GM21528 (cell line): ENCODE measurements around the gene TBL1XR1.
A peak's percentile ranks its signal among the peaks of the same experiment; 100 is the strongest.

ENCODE experiments used
- ATAC-seq: cut with Tn5 transposase; IDR thresholded peaks from one replicate; pipeline ENCODE4 v1.9.1; 2021; ENCODE audit warnings: mild to moderate bottlenecking, moderate library complexity; ENCODE audit not compliant: unreplicated experiment, low FRiP score

The TBL1XR1 gene

GRCh38 chr3:177119829-177120228 is 77.5 kb downstream of the TBL1XR1 start:
- ATAC-seq: no peak

DNA sequence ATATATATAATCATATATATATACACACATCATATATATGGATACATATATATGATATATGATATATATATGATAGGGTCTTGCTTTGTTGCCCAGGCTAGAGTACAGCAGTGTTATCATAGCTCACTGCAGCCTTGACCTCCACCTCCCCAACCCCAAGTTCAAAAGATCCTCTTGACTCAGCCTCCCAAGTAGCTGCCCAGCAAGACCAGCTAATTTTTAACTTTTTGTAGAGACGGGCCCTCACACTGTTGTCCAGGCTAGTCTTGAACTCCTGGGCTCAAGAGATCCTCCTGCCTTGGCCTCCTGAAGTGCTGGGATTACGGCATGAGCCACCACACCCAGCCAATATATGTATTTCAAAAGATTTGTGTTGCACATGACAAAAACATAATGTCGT is 83.0 kb downstream of the TBL1XR1 start:
- ATAC-seq: no peak

DNA sequence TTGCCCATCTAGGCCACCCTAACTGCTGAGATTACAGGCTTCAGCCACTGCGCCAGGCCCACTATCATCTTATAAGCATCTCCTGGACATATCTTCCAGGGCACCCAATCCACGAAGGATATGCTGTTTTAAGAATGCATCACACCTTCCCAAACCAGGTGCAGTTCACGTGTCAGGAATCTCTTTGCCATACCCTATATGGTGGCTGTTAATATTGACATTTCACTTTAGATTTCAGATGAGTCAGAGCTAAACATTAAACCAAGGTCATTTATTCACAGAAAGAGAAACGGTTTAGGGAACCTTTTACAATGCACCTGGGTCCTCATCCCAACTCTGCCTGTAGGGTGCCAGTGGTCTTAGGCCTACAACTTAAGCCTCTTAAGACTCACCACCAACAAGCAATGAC is 85.7 kb downstream of the TBL1XR1 start:
- no peak for ATAC-seq

DNA sequence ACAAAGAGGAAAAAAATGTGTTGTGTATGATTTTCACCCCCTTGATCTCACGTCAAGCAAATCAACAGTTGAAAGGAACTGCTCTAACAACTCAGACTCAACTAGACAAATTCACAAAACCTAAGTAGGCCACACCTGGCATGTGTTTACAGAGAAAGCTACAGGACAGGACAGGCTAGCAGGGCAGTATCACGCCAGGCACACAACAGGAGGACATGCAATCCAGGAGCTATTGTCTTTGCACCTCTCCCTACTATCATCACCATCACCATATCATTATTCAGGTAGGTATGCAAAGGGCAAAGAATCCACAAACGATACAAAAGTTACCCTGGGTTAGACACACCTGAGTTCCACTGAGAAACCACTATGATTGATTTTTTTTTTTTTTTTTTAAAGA is 86.4 kb downstream of the TBL1XR1 start:
- no peak for ATAC-seq

- ATAC-seq: no peak
These were observed 86.9 kb downstream of the TBL1XR1 start for GRCh38 chr3:177110386-177110785.

GRCh38 chr3:177109688-177110330 is 87.5 kb downstream of the TBL1XR1 start:
- ATAC-seq: no peak

DNA sequence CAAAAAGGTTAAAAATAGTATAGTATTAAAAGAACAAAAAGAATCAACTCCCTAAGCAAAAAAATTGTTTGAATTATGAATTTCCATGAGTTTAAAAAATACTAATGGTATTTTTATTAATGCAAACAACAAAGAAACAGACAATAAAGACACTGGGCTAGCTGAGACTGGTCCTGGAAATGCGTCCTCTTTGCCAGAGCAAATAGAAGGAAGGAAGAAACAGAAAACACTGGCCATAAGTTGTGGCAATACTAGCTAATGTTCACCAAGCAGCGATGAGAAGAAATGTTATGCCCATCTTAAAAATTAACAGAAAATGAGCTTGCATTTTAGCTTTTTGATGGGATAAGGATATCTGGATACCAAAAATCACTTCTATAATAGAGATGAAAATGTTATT is 88.6 kb downstream of the TBL1XR1 start:
- no peak for ATAC-seq

DNA sequence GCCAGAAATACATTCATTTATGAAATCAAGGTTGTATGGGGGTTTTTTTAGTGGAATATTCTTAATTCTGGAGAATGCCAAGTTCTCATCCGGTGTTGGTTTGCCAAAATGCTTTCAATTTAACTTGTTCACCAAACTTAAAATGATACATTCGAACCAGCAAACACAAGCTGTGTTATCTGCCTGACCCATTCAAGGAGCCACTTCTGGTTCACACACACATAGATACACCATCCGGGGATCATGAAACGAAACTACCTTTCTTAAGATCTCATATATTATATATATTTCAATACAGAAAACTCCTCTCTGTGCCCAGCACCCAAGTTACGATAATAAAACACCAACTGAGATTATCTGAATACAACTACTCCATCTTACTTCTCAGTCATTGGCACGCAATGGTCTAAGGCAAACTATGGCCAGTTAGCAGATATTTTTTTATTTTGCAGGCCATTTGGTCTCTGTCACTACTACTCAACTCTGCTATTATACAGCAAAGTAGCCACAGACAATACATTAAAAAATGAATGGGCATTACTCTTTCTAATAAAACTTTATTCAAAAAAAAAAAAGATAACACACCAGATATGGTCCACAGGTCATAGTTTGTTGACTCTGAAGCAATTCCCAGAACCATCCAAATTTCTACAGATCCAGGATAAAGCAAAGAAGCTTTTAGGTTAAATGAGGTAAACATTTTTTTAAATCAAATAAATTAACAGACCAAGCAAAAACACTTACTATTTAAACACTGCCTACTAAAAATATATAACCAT is 89.6 kb downstream of the TBL1XR1 start:
- ATAC-seq: no peak

DNA sequence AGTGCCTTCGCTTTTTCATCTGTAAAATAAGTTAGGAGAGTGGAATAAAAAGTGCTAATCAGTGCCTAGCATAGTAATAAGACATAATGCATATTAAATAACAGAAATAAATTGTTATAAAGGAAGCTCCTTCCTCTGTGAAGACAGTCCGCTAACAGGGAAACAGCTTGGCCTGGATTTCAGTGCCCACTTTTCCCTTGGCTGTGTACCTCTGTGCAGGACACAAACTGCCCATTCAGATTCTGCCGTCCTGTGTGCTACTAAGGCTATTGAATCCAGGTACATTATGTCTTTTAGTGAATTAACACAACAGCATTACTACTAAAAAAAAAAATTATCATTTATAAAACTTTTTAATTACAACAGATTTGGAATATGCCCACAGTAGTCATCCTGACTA is 90.7 kb downstream of the TBL1XR1 start:
- no peak for ATAC-seq

- peak; percentile 75 for ATAC-seq
These were observed 91.1 kb downstream of the TBL1XR1 start for GRCh38 chr3:177106184-177106583.

DNA sequence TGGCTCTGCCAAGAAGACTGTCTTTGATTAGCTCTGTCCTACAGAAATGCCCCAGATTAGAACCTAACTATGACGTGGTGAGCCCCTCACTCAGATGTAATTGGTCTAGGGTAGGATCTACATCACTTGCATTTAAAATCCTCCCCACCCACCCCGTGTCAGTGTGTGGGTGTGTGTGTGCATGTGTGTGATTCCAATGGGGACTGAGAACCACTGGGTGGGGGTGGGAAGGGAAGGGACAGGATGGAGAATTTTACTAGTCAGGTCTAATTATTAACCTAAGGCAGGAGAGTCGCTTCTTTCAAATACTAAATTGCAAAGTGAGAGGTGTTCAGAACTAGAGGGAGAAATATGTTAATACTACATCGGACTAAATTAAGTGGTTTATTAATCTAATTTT is 91.7 kb downstream of the TBL1XR1 start:
- ATAC-seq: no peak

DNA sequence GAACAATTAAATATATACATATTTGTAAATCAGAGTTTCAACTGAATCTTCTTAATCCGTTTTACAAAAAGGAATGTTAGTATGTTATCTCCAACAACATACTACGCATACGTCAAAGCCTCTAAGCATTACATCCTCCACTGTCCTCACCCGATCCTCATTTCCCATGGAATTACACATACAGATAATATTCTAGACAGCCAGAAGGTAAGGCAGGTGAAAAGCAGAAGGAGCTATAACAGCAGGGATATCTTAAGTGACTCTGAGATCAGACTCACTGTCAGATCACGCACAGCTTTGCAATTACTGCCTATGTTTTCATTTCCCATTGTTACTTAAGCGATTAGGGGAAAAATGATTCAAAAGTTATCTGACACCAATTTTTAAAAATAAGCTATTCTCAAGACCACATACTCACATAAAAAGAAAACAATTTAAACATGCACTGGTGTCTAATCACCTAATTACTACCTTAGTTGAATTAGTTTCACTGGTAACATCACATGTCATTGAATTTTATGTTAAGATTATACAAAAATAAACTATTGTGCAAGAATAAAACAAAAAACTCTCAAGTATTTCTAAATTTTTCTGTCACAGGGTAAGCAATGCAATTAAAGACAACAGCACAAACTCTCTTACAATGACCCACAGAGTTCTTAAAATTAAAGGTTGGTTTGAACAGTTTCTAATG is 92.8 kb downstream of the TBL1XR1 start:
- ATAC-seq: no peak

DNA sequence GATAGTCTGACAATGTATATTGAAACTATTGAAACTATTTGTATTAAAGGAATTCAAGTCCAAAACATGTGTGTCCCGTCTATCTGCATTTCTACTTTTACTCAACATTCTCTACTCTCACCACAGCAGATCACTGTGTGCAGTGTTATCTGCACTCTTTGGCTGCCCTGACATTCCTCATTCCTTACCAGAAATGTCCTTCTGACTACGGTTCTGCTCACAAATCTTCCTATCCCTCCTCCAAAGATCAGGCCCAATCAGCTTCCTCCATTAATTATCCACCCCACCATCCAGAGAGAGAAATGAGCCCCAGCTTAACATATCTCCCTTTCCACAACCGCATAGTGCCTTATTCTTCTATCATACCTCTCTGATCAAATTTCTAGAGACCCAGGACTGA is 94.7 kb downstream of the TBL1XR1 start:
- no peak for ATAC-seq

DNA sequence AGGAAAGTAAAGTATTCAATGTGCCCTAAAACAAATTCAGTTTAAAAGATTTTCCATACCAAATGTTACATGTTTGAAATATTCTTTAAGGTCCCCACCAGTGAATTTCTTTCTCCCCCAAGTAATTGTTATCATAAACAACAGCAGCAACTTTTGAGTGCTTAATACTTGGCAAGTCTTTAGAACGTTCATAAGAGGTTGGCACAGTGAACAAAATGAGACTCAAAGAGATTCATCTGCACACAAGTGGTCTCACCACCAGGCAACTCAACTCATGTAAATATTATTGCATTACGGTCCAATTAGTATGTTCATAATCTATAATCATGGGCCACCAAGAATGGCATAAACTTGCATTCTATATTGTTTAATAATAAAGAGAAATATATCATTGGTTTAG is 98.7 kb downstream of the TBL1XR1 start:
- no peak for ATAC-seq

DNA sequence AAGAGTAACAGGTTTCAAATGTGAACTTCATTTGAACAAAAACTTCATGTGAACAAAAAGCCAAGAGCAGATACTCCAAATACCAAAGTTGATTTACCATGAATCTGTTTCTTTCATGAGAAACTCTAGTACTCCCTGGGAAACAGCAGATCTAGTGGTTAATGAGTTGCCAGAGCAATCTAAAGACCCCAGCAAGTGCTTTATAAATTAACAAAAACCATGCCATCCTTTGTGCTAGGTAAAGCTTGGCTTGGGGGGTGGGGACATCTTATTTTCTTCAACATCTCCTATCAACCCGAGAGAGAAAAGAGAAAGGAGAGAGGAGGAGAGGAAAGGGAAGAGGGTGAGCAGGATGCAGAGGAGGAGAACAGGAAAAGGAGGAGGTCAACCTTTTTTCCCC is 100.7 kb downstream of the TBL1XR1 start:
- no peak for ATAC-seq

DNA sequence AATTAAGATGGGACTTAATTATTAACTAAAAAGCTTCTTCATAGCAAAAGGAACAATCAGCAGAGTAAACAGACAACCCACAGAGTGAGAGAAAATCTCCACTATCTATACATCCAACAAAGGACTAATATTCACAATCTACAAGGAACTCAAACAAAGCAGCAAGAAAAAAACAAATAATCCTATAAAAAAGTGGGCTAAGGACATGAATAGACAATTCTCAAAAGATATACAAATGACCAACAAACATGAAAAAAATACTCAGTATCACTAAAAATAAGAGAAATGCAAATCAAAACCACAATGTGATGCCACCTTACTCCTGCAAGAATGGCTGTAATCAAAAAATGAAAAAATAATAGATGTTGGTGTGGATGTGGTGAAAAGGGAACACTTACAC is 103.3 kb downstream of the TBL1XR1 start:
- no peak for ATAC-seq

DNA sequence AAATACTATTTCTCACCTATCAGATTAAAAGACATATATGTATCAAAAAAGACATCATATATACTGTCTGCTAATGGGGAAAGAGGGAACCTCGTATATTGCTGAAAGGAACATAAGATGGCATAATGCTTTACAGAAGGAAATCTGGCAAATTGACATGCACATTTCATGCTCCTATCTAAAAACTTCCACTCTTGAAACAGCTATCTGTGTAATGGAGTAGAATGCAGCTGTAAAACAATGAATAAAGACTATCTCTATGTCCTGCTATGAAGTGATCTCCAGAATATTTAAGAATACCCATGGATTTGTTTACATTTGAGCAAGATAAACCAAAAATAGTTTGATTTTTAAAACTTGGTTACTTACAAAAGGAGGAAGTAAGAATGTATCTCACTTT is 107.4 kb downstream of the TBL1XR1 start:
- no peak for ATAC-seq

DNA sequence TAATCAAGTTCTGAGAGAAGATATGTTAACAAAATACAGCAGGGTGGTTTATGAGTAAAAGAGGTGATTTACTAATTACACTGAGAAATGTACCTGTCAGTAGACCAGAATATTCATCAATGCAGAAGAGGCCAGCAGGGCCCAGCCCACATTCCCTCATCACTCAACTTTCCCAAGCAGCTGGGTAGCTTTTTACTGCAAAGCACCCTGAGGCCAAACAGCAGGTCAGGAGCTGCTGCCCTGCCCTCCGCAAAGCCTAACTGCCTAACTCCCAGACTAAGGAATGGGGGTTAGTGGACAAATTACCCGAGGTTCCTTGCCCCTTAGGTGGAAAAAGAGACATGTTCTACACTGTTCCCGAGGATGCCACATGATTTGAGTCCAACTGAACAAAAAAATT is 108.2 kb downstream of the TBL1XR1 start:
- ATAC-seq: no peak

DNA sequence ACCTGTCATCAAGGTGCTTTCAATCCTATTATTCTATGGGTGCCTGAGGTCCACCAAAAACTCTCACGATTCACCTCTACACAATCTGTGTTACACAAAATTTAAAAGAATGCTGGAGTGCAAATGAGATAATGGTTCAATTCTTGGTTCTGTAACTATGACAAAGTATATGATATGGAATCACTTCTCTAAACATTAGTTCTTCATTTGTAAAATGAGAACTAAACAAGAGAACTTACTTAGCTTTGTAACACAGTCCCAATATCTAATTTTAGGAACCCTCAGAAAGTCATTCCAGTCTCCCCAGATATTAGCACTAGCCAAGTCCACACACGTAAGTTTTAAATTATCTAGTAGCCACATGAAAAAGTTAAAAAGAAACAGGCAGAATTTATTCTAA is 111.5 kb downstream of the TBL1XR1 start:
- ATAC-seq: no peak

DNA sequence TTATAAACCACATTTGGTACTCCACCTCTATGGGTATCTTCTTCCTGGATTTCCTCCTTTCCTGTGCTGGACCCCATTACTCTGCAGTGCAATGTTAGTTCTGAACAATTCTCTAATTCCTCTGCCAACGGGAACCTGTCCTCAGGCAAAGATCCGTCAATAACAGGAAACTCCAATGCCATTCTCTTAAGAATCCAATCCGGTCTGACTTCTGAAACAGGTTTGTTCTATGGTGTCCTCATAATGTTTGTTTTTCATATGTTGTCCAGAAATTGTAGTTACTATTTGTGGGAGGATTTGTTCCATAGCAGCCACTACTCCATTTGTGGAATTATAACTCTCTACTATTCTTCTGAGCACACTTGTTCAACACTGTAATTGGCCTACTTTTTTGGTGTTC is 112.7 kb downstream of the TBL1XR1 start:
- ATAC-seq: no peak

DNA sequence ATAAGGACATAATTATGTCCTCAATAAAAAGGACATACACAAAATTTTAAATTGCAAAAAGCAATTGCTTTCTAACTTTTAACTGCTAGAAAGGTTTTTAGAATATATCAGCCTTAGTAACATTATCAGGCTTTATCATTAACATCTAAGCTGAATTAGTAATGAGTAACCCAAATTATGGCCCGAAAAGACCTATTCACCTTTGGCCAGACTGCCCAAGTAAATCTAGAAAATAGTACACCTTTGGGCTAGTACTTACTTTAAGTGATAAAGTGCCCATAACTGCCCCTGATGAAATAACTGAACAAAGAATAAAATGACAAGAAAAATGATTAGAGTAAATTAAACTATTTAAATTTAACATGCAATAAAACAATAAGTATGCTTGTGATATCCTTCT is 117.2 kb downstream of the TBL1XR1 start:
- no peak for ATAC-seq

DNA sequence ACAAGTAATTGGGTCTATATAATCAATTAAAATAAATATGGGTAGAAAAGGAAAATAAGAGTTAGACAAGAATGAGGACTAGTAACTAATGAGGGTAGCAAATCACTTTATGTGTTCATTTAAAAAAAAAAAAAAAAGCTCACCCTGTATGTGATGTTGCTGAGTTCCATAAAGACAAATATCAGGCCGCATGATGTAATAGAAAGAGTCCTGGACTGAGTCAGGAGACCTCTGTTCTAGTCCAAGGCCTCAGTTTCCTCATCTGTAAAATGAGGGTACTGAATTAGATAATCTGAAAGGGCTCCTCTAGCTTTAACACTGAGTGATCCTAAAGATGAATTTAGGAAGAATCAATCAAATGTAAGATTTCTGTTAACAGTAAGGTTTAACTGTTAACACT is 117.6 kb downstream of the TBL1XR1 start:
- no peak for ATAC-seq
